ENCODE results near the gene SCN8A.
"Not testable (repeated sequence)": the region's sequence is repeated elsewhere in the genome, so short reads cannot be mapped to it uniquely, and the experiment has no call there.

DNA sequence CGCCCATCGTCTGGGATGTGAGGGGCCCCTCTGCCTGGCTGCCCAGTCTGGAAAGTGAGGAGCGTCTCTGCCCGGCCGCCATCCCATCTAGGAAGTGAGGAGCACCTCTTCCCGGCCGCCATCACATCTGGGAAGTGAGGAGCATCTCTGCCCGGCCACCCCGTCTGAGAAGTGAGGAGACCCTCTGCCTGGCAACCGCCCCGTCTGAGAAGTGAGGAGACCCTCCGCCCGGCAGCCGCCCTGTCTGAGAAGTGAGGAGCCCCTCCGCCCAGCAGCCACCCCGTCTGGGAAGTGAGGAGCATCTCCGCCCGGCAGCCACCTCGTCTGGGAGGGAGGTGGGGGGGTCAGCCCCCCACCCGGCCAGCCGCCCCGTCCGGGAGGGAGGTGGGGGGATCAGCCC is 53.7 kb downstream of the SCN8A start:
- TF ChIP-seq, protein P1, sequence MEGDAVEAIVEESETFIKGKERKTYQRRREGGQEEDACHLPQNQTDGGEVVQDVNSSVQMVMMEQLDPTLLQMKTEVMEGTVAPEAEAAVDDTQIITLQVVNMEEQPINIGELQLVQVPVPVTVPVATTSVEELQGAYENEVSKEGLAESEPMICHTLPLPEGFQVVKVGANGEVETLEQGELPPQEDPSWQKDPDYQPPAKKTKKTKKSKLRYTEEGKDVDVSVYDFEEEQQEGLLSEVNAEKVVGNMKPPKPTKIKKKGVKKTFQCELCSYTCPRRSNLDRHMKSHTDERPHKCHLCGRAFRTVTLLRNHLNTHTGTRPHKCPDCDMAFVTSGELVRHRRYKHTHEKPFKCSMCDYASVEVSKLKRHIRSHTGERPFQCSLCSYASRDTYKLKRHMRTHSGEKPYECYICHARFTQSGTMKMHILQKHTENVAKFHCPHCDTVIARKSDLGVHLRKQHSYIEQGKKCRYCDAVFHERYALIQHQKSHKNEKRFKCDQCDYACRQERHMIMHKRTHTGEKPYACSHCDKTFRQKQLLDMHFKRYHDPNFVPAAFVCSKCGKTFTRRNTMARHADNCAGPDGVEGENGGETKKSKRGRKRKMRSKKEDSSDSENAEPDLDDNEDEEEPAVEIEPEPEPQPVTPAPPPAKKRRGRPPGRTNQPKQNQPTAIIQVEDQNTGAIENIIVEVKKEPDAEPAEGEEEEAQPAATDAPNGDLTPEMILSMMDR (IDR thresholded peaks at IDR 0.05; ENCODE audit: poor library complexity), result not testable (repeated sequence)
- TF ChIP-seq EZH2 (IDR thresholded peaks at IDR 0.05; ENCODE audit: borderline replicate concordance); EZH2phosphoT487 (IDR thresholded peaks at IDR 0.05; ENCODE audit: low read depth, severe bottlenecking, unreplicated experiment): not testable (repeated sequence)
